ENCODE data around the gene GOLGA6A.
"Not testable (repeated sequence)": the region's sequence is repeated elsewhere in the genome, so short reads cannot be mapped to it uniquely, and the experiment has no call there.

DNA sequence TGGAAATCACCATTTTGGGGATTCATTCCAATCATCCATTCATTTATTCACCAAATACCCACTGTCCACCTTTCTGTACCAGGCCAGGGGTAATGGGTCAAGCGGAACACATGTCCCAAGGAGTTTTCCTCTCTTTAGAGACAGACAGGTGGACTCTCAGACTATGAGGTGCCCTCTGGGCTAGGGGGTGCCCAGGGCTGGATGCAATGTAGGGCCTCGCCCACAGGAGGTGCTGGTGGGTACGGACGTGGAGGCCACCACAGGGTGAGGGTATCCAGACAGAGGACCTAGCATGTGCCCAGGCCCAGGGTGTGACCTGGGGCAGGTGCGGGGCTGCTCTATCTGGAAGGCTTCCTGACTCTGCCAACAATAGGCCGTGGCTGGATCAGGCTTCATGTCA is 26.3 kb upstream of the GOLGA6A start:
- TF ChIP-seq, protein P1, sequence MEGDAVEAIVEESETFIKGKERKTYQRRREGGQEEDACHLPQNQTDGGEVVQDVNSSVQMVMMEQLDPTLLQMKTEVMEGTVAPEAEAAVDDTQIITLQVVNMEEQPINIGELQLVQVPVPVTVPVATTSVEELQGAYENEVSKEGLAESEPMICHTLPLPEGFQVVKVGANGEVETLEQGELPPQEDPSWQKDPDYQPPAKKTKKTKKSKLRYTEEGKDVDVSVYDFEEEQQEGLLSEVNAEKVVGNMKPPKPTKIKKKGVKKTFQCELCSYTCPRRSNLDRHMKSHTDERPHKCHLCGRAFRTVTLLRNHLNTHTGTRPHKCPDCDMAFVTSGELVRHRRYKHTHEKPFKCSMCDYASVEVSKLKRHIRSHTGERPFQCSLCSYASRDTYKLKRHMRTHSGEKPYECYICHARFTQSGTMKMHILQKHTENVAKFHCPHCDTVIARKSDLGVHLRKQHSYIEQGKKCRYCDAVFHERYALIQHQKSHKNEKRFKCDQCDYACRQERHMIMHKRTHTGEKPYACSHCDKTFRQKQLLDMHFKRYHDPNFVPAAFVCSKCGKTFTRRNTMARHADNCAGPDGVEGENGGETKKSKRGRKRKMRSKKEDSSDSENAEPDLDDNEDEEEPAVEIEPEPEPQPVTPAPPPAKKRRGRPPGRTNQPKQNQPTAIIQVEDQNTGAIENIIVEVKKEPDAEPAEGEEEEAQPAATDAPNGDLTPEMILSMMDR (IDR thresholded peaks at IDR 0.05; ENCODE audit: low read depth, low read length, poor library complexity, severe bottlenecking): not testable (repeated sequence)
- not testable (repeated sequence) for TF ChIP-seq EZH2phosphoT487 (IDR thresholded peaks at IDR 0.05; ENCODE audit: borderline replicate concordance, low read length)

Data from DOHH2 (cell line).